HepG2 (cell line): ENCODE measurements around the gene PSMG4. TPM values are rescaled to one million over a fixed set of nuclear protein-coding genes. Genes with fewer than 3 reads are reported as not detected.

Experiments used
- ATAC-seq: fragments of 200-7000 bp; cut with Tn5 transposase; 3 replicates; pipeline ENCODE4 v1.9.1; 2020; ENCODE audit warnings: mild to moderate bottlenecking, moderate library complexity
- BruUV-seq: library from RNA; stranded (reverse); fragments of 400-500 nt; replicated peaks from 2 replicates; lab custom pipeline; 2021; lab: Mats Ljungman, UMichigan
- CTCF ChIA-PET: fragments of 300-600 bp; formaldehyde crosslinking; extraction: SDS; loops from one replicate; lab custom pipeline; 2021; ENCODE audit warnings: low total read pairs, inconsistent platforms, low intra/inter-chr PET ratio; lab: Yijun Ruan, JAX
- POLR2A ChIA-PET: fragments of 350-600 bp; sonication (Branson Sonifier 250); formaldehyde crosslinking; loops from one replicate; lab custom pipeline; 2020; ENCODE audit warnings: antibody characterized with exemption, inconsistent platforms; lab: Yijun Ruan, JAX
- DNase-seq: peaks from one replicate; pipeline ENCODE4 v3.0.0-alpha.2; 2015; ENCODE audit warnings: low spot score
- FAIRE-seq: peaks from 3 replicates; lab custom pipeline; 2011; peaks lifted over from hg19 to GRCh38; lab: Jason Lieb, UNC
- H2AFZ ChIP-seq: one replicate; pipeline ENCODE4 v1.6.1; 2011; ENCODE audit warnings: low read length, inconsistent platforms
- H3K27ac ChIP-seq: fragments of 300-600 bp; 3 replicates; pipeline ENCODE4 v1.8.0; 2011; ENCODE audit warnings: mixed run types, mild to moderate bottlenecking, mixed read lengths, low read length, inconsistent platforms; ENCODE audit not compliant: insufficient read depth; ENCODE audit errors: extremely low read length
- H3K27me3 ChIP-seq, 2 experiments: fragments of 200-600 bp in 1 of 2; 2 replicates in 1 of 2; 3 replicates in 1 of 2; pipeline versions ENCODE4 v1.6.0 to v1.8.0; 2011; ENCODE audit warnings: low read length in 2 of 2, mild to moderate bottlenecking in 2 of 2, moderate library complexity in 2 of 2, inconsistent platforms in 1 of 2; ENCODE audit not compliant: insufficient read depth in 2 of 2, control insufficient read depth in 1 of 2
- H3K36me3 ChIP-seq, 2 experiments: fragments of 200-600 bp in 1 of 2; replicated peaks in 1 of 2; 2 replicates in 1 of 2; 3 replicates in 1 of 2; pipeline versions ENCODE4 v1.5.1 to v1.8.0; 2011; ENCODE audit warnings: low read length in 2 of 2, inconsistent platforms in 1 of 2; ENCODE audit not compliant: insufficient read depth in 2 of 2, control insufficient read depth in 1 of 2
- H3K4me1 ChIP-seq: 2 replicates; pipeline ENCODE4 v1.5.1; 2012; ENCODE audit warnings: low read length, inconsistent platforms; ENCODE audit not compliant: insufficient read depth
- H3K4me2 ChIP-seq: 2 replicates; pipeline ENCODE4 v1.6.0; 2011; ENCODE audit warnings: low read depth, low read length, inconsistent platforms
- H3K4me3 ChIP-seq, 3 experiments: fragments of 200-600 bp in 1 of 3; sonication (generic), shearing (Covaris generic) in 1 of 3; replicated peaks in 1 of 3; 2 replicates each; pipeline ENCODE4 v1.5.1; 2011 to 2016; ENCODE audit warnings: low read length in 3 of 3, inconsistent platforms in 2 of 3, low read depth in 2 of 3, mild to moderate bottlenecking in 2 of 3, control low read depth in 1 of 3, mixed read lengths in 1 of 3; ENCODE audit not compliant: insufficient read depth in 1 of 3
- H3K79me2 ChIP-seq: one replicate; pipeline ENCODE4 v1.6.1; 2011; ENCODE audit warnings: low read length, inconsistent platforms; ENCODE audit not compliant: insufficient read depth
- H3K9ac ChIP-seq: 2 replicates; pipeline ENCODE4 v1.6.0; 2011; ENCODE audit warnings: mild to moderate bottlenecking, low read depth, low read length, inconsistent platforms; ENCODE audit not compliant: insufficient read depth
- H3K9me3 ChIP-seq: 2 replicates; pipeline ENCODE4 v1.5.1; 2012; ENCODE audit warnings: mild to moderate bottlenecking, low read length
- H4K20me1 ChIP-seq: 2 replicates; pipeline ENCODE4 v1.6.0; 2011; ENCODE audit warnings: inconsistent platforms, mild to moderate bottlenecking, low read length, moderate library complexity; ENCODE audit not compliant: insufficient read depth
- CHD2 ChIP-seq: IDR thresholded peaks from 2 replicates; pipeline ENCODE4 v1.6.1; 2011; ENCODE audit warnings: low read depth, low read length, improper control_type of control experiment
- EED ChIP-seq: sonication (generic); formaldehyde crosslinking; IDR thresholded peaks from 2 replicates; pipeline ENCODE4 v1.5.0; 2020; ENCODE audit warnings: mild to moderate bottlenecking, missing genetic modification reagents
- FOXK1 ChIP-seq: sonication (generic); formaldehyde crosslinking; IDR thresholded peaks from 2 replicates; pipeline ENCODE4 v1.4.0; 2020; ENCODE audit warnings: low read depth, missing genetic modification reagents, borderline replicate concordance
- GTF2F1 ChIP-seq: fragments of 150-350 bp; IDR thresholded peaks from 2 replicates; pipeline ENCODE4 v1.6.1; 2014; ENCODE audit warnings: low read length
- JDP2 ChIP-seq: sonication (generic); formaldehyde crosslinking; IDR thresholded peaks from 2 replicates; pipeline ENCODE4 v1.8.1; 2022; ENCODE audit warnings: missing genetic modification reagents, borderline replicate concordance
- KAT8 ChIP-seq: IDR thresholded peaks from 2 replicates; pipeline ENCODE4 v1.6.1; 2016; ENCODE audit warnings: missing genetic modification reagents, missing compliant biosample characterization
- PAF1 ChIP-seq: IDR thresholded peaks from 2 replicates; pipeline ENCODE4 v1.6.1; 2016; ENCODE audit warnings: missing genetic modification reagents, missing compliant biosample characterization
- RFX1 ChIP-seq: fragments of 450-650 bp; IDR thresholded peaks from 2 replicates; pipeline ENCODE4 v1.6.1; 2017
- RNF2 ChIP-seq: fragments of 450-650 bp; conservative IDR thresholded peaks from 2 replicates; pipeline ENCODE4 v1.6.1; 2016; ENCODE audit warnings: low read depth
- ZMYM3 ChIP-seq: sonication (generic); formaldehyde crosslinking; IDR thresholded peaks from 2 replicates; pipeline ENCODE4 v1.5.1; 2020; ENCODE audit warnings: mild to moderate bottlenecking, missing genetic modification reagents
- ZNF20 ChIP-seq: sonication (generic); formaldehyde crosslinking; IDR thresholded peaks from 2 replicates; pipeline ENCODE4 v1.4.0; 2020; ENCODE audit warnings: mild to moderate bottlenecking, moderate library complexity, missing genetic modification reagents
- ZNF484 ChIP-seq: sonication (generic); formaldehyde crosslinking; IDR thresholded peaks from 2 replicates; pipeline ENCODE4 v1.5.1; 2020; ENCODE audit warnings: mild to moderate bottlenecking, low read depth, missing genetic modification reagents, borderline replicate concordance
- ZNF850 ChIP-seq: sonication (generic); formaldehyde crosslinking; conservative IDR thresholded peaks from 2 replicates; pipeline ENCODE4 v1.9.0; 2021; ENCODE audit warnings: mild to moderate bottlenecking, missing genetic modification reagents
- WGBS: methylation state at CpG from one replicate; pipeline ENCODE4 v1.1.6; 2017; ENCODE audit warnings: low lambda C conversion rate; 5-methylcytosine and 5-hydroxymethylcytosine counted together
- in situ Hi-C: cut with HindIII; loops from 2 replicates; pipeline ENCODE4 v1.10.0; 2017; ENCODE audit warnings: low pct_unique_long_range_greater_than_20kb; ENCODE audit not compliant: extremely low pct_ligation_motif_present
- intact Hi-C: fragments of 100-400 bp; cut with micrococcal nuclease; formaldehyde crosslinking; loops from one replicate; pipeline ENCODE4 v1.10.0; 2022; ENCODE audit not compliant: unreplicated experiment
- polyA plus RNA-seq, 8 experiments: library from polyadenylated mRNA; depleted of rRNA in 3 of 8; stranded (reverse) in 7 of 8; unstranded in 1 of 8; fragments of >200 nt; fragmentation: Illumina TruSeq in 4 of 8; extraction: Trizol in 4 of 8; gene quantifications; 2 replicates each; pipeline versions ENCODE4 v1.2.1 to v1.2.3, GENCODE V29; 2011 to 2016; ENCODE audit warnings: low read depth in 4 of 8, missing spikeins in 1 of 8, mixed read lengths in 1 of 8; ENCODE audit not compliant: insufficient read depth in 1 of 8
- total RNA-seq, 5 experiments: library from RNA; depleted of rRNA; stranded (reverse); fragments of >200 nt; fragmentation: Illumina TruSeq; extraction: Trizol; gene quantifications; 2 replicates each; pipeline ENCODE4 v1.2.3, GENCODE V29; 2016; ENCODE audit warnings: low read depth in 1 of 5
- TF ChIP-seq, protein P1 (sequence below): sonication (generic); formaldehyde crosslinking; IDR thresholded peaks from 2 replicates; pipeline ENCODE4 v1.8.0; 2022; ENCODE audit warnings: mild to moderate bottlenecking, missing genetic modification reagents; ENCODE audit not compliant: insufficient replicate concordance

PSMG4 gene
- total and polyA plus RNA-seq, 2 of the 13 experiments (the other 11 are each of a cell fraction or from before 2014, with no cell fraction given), result 28.5 to 32.8 TPM

DNA sequence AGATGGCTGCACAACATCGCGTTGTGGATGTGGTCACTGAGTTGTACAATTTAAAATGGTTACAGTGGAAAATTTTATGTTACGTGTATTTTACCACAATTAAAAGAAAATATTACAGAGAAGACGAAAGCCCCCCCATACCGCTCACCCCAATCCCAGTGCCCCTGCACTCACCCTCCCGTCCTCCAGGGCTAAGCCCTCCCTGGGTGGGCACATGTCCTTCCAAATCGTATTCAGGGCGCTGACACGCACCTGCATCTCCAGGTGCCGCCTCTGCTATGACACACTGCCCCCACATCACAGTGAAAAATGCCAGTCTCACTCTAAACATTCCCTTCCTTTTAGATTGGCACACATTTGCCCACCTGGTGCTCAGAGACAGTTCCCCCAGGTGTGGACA, 49.4 kb downstream of the PSMG4 start:
- H3K9me3 ChIP-seq, result no peaks in the 10 kb centered on the region
- FAIRE-seq (no peak), ATAC-seq (no peak), DNase-seq (no peak)
- peaks cover 30 to 57% of the 10 kb centered on the region in 2 experiments for H3K36me3 ChIP-seq
- H3K79me2 ChIP-seq, result no peaks in the 10 kb centered on the region
- H3K4me2 ChIP-seq, result no peak overlapping the region
- no peaks in the 10 kb centered on the region for H3K27me3 ChIP-seq
- BruUV-seq, result no TSS peak
- CTCF ChIA-PET, result no interaction called here
- in situ Hi-C loops (no loop called here), intact Hi-C loops (no loop called here)
- 97% methylated on average over 10 of the region's 10 CpGs for WGBS
- TF ChIP-seq PAF1 (CRISPR knock-in tag) (no peak), KAT8 (CRISPR knock-in tag) (no peak), ZNF484 (CRISPR knock-in tag) (no peak), JDP2 (CRISPR knock-in tag) (no peak), CHD2 (no peak), FOXK1 (CRISPR knock-in tag) (no peak), RFX1 (no peak), GTF2F1 (no peak), EED (CRISPR knock-in tag) (no peak), RNF2 (no peak), ZMYM3 (CRISPR knock-in tag) (no peak), ZNF20 (CRISPR knock-in tag) (no peak), ZNF850 (no peak)
- TF ChIP-seq, protein P1, sequence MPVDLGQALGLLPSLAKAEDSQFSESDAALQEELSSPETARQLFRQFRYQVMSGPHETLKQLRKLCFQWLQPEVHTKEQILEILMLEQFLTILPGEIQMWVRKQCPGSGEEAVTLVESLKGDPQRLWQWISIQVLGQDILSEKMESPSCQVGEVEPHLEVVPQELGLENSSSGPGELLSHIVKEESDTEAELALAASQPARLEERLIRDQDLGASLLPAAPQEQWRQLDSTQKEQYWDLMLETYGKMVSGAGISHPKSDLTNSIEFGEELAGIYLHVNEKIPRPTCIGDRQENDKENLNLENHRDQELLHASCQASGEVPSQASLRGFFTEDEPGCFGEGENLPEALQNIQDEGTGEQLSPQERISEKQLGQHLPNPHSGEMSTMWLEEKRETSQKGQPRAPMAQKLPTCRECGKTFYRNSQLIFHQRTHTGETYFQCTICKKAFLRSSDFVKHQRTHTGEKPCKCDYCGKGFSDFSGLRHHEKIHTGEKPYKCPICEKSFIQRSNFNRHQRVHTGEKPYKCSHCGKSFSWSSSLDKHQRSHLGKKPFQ (CRISPR knock-in tag), result no peak
- H3K27ac ChIP-seq, result no peak overlapping the region
- no peak overlapping the region for H3K4me3 ChIP-seq
- no peaks in the 10 kb centered on the region for H3K4me1 ChIP-seq
- H2AFZ ChIP-seq, result no peak overlapping the region
- POLR2A ChIA-PET, result no interaction called here
- H4K20me1 ChIP-seq, result no peaks in the 10 kb centered on the region
- H3K9ac ChIP-seq, result no peak overlapping the region
